ENCODE data around the gene LUZP4.
A peak's percentile ranks its signal among the peaks of the same experiment; 100 is the strongest.
"Not testable (repeated sequence)": the region's sequence is repeated elsewhere in the genome, so short reads cannot be mapped to it uniquely, and the experiment has no call there.

LUZP4 gene, protein sequence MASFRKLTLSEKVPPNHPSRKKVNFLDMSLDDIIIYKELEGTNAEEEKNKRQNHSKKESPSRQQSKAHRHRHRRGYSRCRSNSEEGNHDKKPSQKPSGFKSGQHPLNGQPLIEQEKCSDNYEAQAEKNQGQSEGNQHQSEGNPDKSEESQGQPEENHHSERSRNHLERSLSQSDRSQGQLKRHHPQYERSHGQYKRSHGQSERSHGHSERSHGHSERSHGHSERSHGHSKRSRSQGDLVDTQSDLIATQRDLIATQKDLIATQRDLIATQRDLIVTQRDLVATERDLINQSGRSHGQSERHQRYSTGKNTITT

DNA sequence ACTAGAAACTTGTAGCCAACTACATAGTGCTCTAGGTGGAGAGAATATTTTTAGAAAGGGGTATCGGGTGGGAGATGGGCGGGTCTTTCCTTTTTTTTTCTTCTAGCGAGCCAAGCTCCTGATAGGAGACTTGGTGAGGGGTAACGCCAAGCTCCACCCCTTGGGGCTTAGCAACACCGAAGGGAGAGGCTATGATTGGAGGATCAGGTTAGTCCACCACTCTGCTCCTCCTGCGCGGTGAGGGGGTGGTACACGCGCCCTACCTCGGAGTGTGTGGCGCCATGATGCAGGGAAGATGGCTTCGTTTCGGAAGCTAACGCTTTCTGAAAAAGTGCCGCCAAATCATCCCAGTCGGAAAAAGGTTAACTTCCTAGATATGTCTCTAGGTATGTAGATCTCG is at the start of gene LUZP4:
LUZP4 (plus strand) TSS at position 251 of the 400 bp plus-strand sequence; CDS start at position 296, 45 bp downstream.
- no peak for DNase-seq (ENCODE audit: low read depth)

DNA sequence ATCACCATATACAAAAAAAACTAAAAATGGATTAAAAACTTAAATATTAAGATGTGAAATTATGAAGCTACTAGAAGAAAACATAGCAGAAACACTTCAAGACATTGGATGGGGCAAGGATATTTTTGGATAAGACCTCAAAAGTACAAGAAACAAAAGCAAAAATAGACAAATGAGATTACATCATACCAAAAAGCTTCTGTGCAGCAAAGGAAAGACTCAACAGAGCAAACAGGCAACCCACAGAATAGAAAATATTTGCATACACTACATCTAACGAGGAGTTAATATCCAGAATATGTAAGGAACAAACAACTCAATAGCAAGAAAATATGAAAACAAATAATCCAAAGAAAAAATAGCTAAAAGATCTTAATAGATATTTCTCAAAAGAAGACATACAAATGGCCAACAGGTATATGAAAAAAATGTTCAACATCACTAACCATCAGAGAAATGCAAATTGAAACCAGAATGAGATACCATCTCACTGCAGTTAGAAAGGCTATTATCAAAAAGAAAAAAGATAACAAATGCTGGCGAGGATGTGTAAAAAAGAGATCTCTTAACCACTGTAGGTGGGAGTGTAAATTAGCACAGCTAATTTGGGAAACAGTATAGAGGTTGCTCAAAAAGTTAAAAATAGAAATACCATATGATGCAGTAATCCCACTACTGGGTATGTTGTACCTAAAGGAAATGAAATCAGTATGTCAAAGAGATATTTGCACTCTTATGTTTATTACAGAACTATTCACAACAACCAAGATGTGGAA is 37.9 kb upstream of the LUZP4 start:
- no peak for DNase-seq (ENCODE audit: low read depth)

DNA sequence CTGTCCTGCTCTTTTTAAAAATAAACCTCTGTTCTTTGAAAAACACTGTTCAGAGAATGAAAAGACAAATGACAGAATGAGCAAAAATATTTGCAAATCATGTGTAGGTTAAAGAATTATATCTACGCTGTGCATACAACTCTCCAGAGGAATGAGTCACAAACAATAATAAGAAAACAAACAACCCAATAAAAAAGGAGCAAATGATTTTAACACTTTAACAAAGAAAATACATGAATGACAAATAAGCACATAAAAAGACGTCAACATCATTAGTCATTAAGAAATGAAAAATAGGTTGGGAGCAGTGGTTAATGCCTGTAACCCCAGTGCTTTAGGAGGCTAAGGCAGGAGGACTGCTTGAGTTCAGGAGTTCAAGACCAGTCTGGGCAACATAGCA is 34.5 kb upstream of the LUZP4 start:
- DNase-seq (ENCODE audit: low read depth) = no peak

DNA sequence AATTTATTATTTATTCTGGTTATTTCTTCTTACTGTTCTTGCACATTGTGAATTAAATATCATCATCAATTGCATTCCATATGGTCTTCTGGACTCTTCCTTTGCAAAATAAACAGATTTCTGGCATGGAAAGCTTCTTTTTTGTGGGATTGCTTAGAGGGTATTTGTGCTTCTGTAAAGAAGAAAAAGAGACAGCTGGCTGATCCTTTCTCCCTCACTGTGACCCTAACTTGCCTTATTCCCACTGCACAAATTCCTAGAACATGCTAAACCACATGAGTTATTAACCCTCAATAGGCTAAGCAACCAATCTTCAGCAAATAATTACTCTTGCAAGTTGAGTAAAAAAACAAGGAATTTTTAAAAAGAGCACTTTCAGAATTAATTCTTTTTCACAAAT is 31.8 kb upstream of the LUZP4 start:
- DNase-seq (ENCODE audit: low read depth) = no peak

DNA sequence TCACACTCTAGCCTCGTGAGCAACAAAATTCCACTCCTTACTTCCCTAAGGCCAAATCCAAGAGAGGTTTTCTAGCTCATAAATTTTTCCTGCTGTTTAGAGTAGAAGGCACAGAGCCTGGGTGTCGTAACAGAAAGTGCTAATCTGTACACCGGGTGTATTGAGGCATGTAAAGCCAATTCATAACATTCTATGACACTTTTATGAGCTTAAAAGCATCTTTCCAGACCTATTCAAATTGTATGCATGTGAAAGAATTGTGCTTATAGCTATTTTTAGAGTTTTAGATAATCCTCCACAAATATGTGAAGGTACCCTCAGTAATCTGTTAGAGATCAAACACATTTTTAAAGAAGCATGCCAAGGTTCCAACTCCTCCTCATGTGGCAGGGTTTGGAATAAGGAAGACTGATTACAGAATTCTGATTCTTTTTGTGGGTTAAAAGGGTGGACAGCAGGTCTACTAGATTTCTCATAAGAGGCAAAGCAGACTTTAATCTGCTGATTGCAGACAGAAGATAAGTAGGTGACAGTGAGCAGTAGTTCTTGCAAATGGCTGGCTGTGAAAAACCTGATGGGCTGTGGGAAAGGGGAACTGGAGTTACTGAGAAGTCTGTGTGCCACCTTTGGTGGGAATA is 30.2 kb upstream of the LUZP4 start:
- DNase-seq (ENCODE audit: low read depth) = peak; percentile 0

DNA sequence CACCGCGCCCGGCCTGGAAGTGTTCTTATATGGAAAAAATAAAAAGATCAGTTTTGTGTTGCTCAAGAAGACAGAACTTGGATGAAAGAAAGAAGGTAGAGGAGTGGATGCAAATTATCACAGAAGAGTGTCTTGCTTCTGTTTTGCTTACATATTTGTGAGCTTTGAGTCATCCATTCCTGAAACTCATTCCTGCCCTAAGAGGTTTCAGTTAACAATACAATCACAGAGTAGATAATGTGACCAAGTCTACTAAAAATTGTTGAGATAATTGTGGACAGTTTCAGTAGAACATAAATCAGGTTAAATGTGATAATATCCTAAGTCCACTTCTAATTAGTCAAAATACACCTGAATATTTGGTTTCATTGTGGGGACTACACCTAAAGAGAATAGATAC is 29.2 kb upstream of the LUZP4 start:
- DNase-seq (ENCODE audit: low read depth) = peak; percentile 42

DNA sequence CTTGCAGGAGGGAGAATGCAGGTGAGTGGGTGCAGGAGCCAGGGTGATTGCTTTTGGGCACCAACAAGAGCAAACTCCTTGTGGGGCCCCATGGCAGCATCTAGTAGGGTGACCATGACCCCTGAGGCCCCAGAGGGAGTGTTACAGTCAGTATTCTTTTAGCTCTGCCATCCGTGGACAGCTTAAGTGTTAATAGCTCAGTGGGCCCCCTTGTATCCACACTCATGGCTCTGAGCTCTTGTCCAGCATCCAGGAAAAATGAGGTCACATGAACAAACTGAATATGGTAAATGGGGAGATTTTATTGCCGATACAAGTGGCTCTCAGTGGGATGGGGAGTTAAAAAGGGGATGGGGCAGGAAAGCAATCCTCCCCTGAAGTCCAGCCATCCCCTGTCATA is 28.4 kb upstream of the LUZP4 start:
- DNase-seq (ENCODE audit: low read depth) = no peak

DNA sequence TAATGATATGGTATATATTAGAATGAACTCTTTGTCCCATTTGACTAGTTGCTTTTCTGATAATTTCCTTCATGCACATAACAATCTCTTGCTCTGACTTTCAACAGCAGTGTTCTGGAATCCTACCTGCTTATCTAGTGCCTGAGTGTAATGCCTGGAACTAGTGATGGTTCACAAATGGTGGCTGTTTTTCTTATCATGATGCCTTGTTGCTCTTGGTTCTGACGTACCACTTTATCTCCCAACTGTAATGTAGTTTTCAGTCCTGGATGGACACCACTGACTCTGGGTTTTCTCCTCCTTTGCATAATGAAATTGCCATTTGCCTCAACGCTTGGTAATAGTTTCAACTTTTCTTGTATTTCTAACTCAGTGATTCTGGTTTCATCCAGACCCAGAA is 25.5 kb upstream of the LUZP4 start:
- no peak for DNase-seq (ENCODE audit: low read depth)

DNA sequence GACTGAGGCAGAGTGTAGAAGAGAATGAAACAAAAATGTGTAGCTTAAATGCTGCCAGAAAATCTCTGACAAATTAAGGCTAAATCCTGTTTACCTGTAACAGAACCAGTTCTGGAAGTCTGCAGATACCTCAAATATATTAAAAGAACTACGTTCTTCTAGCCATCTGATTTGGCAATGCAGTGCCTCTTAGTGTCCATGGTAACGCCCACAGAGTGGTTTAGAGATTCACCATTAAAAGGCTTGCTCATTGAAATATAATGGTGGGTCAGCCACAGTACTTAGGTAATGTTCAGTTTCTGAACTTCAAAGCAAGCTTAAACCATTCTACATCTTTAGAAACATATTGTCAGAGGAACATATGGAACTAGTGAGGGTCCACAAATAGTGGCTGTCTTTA is 23.2 kb upstream of the LUZP4 start:
- DNase-seq (ENCODE audit: low read depth) = no peak

DNA sequence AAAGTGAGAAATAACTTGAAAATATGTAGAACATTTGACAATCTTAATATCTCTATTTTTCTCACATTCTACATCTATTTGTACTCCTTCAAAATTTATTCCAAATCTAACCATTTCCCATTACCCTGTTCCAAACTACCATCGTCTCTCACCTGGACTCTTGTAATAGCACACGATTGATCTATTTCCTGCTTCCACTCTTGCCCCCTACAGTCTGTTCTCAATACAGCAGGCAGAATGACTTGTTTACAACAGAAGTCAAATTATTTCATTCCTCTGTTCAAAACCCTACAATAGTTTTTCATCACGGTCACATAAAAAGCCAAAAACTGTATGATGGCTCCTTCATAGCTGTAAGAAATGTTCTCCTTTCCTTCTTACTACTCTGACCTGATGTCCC is 21.1 kb upstream of the LUZP4 start:
- peak; percentile 32 for DNase-seq (ENCODE audit: low read depth)

DNA sequence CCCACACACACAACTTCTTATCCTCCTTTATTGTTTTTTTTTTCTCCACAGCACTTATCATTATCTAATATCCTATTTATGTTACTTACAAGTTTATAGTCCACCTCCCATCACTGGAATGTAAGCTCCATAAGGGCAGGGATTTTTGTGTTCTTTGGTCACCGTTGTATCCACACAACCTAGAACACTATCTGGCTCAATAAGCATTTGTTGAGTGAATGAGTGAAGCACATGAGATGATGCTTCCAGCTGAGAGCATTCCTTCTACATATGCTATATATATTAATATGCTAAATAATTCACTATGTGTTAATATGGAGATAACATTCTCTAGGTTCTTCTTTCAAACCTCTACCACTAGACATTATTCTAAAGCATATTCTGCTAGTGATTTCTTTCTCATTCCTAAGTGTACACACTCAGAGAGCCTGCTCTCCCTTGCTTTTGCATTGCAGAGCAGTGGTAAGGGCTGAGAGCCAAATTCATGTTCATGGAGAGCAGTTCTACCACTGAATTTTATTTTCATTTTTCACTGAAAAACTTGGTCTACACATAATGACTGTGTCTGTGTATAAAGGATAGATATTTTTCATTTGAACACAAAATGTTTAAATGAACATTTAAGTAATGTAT is 20.3 kb upstream of the LUZP4 start:
- no peak for DNase-seq (ENCODE audit: low read depth)

DNA sequence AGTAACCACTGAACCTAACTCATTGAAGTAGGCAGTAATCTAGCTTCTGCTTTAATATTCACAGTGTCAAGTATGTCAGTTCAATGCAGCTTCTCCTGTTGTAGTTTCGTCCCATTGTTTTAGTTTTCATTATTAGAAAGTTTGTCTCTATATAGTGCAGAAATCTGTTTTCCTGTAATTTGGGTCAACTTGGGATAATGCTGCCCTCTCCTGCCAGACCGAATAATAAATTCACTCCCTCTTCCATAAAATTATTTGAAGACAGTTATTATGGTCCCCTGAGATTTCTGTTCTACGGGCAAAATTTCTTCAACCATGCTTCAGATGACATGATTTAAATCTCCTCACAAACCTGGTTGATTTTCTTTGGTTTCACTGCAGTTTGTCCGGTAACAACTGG is 4.6 kb upstream of the LUZP4 start:
- DNase-seq (ENCODE audit: low read depth) = peak; percentile 4

DNA sequence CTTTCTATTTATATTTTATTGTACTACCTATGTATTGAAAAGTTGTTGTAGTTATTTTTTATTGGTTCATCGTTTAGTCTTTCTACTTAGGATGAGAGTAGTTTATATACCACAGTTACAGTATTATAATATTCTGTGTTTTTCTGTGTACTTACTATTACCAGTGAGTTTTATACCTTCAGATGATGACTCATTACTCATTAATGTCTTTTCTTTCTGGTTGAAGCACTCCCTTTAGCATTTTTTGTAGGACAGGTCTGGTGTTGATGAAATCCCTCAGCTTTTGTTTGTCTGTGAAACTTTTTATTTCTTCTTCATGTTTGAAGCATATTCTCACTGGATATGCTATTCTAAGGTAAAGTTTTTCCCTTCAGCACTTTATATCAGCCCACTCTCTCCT is 7.7 kb downstream of the LUZP4 start:
- DNase-seq (ENCODE audit: low read depth) = peak; percentile 12

DNA sequence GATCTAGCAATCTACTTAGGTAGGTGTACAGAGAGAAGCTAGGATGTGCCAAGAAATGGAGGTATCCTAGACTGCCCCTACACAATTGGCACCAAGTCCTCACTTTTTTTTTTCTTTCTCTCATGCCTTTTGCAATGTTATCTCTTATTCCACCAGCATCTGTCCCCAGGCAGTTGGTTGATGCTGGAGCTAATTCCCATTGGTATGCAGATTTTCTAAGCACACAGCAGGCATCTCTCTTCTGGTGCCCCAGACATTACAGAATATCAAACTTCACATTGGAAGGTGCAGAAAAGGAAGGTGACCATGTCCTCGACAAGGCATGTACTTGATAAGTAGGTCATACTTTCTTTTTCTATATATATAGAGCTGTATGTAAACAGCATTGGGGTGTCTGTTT is 21.6 kb downstream of the LUZP4 start:
- no peak for DNase-seq (ENCODE audit: low read depth)

DNA sequence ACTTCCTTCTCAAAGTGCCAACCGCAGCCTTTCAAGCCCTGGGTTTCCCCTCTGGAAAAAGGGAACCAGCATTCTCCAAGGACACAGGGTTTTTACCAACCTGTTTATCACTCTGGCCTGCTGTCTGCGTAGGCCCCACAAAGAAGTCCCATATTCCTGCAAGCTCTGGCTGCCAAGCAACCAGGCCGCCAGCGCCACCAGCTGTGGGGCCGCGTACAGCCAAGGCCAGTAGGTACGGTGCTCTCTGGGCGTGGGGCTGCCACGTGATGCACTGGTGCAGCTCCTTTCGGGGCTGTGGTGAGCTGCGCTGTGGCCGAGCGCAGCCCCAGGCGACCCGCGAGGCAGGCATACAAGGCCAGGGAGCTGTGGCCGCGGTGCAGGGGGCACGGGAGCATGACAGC is 22.1 kb downstream of the LUZP4 start:
- DNase-seq (ENCODE audit: low read depth) = no peak

DNA sequence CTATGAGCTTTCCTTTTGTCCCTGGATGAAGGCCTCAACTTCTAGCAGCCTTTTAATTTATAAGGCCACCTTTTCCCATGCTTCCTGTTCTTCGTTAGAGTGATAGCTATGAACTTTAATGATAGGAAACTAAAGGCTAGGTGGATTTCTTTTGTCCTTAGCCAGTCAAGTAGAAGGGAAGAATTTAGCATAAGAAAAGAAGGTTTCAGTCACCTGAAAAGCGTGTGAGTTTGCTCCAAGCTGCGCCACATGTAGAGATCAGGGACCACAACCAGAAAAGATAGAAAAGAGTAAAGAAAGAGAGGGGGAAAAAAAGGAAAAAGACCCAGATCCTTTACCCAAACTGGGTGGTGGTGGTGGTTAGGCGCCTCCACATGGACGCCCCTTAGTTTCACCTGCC is 28.6 kb downstream of the LUZP4 start:
- no peak for DNase-seq (ENCODE audit: low read depth)

DNA sequence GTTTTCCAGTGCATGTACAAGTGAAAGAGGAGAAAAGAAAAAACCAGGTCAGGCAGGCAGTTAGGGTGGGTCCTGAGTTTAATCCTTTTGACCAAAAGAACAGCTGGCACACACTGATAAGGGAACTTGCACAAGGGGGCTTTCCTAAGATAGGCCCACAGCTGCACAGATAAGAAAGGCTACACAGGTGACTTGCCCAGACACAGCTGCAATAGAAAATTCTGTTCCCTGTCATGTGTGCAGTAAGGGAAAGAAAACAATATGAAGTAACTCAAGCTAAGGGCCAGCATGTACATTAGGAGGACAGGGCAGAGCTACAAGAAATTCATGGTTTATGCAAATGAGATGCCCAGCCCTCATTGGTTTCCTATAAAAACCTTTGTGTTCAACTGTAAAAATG is 32.9 kb downstream of the LUZP4 start:
- no peak for DNase-seq (ENCODE audit: low read depth)

DNA sequence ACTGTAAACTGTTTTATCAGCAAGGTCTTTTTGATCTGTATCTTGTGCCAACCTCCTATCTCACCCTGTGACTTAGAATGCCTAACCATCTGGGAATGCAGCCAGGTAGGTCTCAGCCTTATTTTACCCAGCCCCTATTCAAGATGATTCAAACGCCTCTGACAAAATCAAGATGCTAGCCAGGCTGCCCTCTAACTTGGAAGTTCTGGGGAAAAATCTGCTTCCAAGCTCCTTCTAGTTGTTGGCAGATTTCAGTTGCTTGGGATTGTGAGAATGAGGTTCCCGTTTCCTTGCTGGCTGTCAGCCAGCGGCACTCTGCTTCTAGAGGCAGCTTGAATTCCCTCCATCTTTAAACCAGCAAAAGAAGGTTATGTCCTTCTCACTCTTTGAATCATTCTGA is 34.7 kb downstream of the LUZP4 start:
- DNase-seq (ENCODE audit: low read depth) = no peak

DNA sequence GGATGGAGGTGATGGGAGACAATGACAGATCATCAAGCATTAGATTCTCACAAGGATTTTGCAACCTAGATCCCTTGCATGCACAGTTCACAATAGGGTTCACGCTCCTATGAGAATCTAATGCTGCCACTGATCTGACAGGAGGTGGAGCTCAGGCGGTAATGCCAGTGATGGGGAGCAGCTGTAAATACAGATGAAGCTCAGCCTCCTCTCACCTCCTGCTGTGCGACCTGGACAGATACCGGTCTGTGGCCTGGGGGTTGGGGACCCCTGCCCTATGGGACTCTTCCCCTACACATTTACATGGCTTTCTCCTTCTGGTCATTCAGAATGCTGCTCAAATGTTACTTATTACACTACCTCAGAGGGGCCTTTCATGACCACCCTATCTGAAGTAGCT is 39.8 kb downstream of the LUZP4 start:
- not testable (repeated sequence) for DNase-seq (ENCODE audit: low read depth)

DNA sequence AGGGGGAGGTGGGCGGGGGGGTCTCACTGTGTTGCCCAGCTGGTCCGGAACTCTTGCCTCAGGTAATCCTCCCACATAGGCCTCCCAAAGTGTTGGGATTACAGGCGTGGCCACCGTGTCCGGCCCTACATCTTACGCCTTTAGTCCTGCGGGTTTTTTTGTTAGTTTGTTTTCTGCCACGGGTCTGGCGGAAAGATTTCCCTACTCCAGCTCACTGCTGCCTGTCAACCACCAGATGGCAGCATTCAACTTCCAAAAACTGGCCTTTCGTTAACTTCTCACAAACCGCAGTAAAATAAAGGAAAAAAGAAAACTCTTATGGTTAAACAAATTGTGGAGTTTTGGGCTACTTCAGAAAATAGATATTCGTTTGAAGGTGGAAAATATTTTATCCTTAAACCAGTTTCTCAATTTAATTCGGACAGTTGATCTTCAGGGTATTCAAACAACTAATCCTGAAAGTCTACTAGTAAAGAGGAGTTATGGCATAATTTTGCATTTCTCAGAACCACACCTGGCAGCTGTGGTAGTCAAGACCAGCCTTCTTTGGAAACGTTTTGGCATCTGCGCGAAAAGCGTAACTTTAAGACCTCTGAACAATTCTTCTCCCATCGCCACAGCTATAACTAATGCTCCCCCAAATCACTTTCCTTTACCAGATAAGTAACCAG is 41.1 kb downstream of the LUZP4 start:
- peak; percentile 70 for DNase-seq (ENCODE audit: low read depth)

DNA sequence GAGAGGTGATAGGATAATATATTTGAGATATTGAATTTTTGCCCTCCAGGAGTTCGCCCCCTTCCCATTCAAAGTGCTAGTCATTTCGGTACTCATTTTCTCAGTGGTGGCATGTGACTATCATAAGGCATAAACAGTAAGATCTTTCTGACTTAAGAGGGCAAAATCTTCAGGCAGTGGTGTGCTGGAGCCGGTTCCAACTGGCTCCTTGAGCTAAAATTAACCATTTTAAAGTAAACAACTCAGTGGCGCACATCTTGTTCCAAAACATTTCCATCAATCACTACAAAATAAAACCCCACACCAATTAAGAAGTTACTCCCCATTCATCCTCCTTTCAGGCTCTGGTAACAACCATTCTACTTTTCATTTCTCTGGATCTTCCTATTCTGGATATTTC is 43.3 kb downstream of the LUZP4 start:
- DNase-seq (ENCODE audit: low read depth) = no peak

DNA sequence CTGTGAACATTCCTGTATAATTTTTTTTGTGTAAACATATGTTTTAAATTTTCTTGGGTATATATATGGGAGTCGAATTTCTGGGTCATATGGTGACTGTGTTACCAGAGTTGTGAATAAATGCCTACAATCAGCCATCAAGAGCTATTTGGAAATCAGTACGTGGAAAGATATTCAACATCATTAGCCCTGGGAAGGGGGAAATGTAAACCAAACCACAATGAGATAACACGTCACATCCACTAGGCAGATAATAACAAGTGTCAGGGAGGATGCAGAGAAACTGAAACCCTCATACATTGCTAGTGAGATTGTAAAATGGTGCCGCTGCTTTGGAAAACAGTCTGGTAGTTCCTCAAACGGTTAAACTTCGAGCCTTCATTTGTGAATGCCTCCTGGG is 43.9 kb downstream of the LUZP4 start:
- no peak for DNase-seq (ENCODE audit: low read depth)
